A549 (cell line): Measurements from ENCODE around the gene PROX2. TPM values are rescaled to one million over a fixed set of nuclear protein-coding genes. Genes with fewer than 3 reads are reported as not detected.

Experiments
- ATAC-seq, 2 experiments: fragments of 200-7000 bp in 1 of 2; fragments of >200 bp in 1 of 2; cut with Nextera tagmentation in 1 of 2; cut with Tn5 transposase in 1 of 2; 3 replicates each; pipeline versions ENCODE4 v1.8.0 to v1.9.1; 2018 to 2020; ENCODE audit warnings: mild to moderate bottlenecking in 1 of 2, moderate library complexity in 1 of 2
- CTCF ChIA-PET: fragments of 300-600 bp; sonication (Branson Sonifier 250); formaldehyde crosslinking; extraction: SDS; loops from one replicate; lab custom pipeline; 2021; ENCODE audit warnings: antibody characterized with exemption, inconsistent platforms; lab: Yijun Ruan, JAX
- POLR2A ChIA-PET: fragments of 350-600 bp; formaldehyde crosslinking; extraction: SDS; loops from one replicate; lab custom pipeline; 2021; ENCODE audit warnings: antibody characterized with exemption, inconsistent platforms; lab: Yijun Ruan, JAX
- DNase-seq, 2 experiments: peaks; one replicate each; pipeline versions ENCODE4 v3.0.0 to v3.0.0-alpha.2; 2011 to 2016; ENCODE audit warnings: low read depth in 1 of 2, low spot score in 1 of 2
- FAIRE-seq: peaks from 2 replicates; lab custom pipeline; 2011; peaks lifted over from hg19 to GRCh38; lab: Jason Lieb, UNC
- H3K27ac ChIP-seq, 2 experiments: fragments of >200 bp; sonication (Bioruptor Twin); formaldehyde crosslinking; 3 replicates each; pipeline ENCODE4 v1.5.1; 2016 to 2017
- H3K4me1 ChIP-seq: fragments of >200 bp; sonication (Bioruptor Twin); formaldehyde crosslinking; 3 replicates; pipeline ENCODE4 v1.6.1; 2016
- H3K4me2 ChIP-seq: fragments of >200 bp; sonication (Bioruptor Twin); formaldehyde crosslinking; 3 replicates; pipeline ENCODE4 v1.6.1; 2016
- H3K4me3 ChIP-seq: fragments of >200 bp; sonication (Bioruptor Twin); formaldehyde crosslinking; 3 replicates; pipeline ENCODE4 v1.5.1; 2016
- H3K9me3 ChIP-seq: fragments of >200 bp; sonication (Bioruptor Twin); formaldehyde crosslinking; 3 replicates; pipeline ENCODE4 v1.6.1; 2016
- ATOH8 ChIP-seq: fragments of 250-450 bp; sonication (Bioruptor Pico); IDR thresholded peaks from 2 replicates; pipeline ENCODE4 v1.5.0; 2020; ENCODE audit warnings: low read depth, mild to moderate bottlenecking, moderate library complexity
- BHLHE40 ChIP-seq: IDR thresholded peaks from 2 replicates; pipeline ENCODE4 v1.6.1; 2012; ENCODE audit warnings: low read depth, low read length, inconsistent platforms
- CHD4 ChIP-seq: fragments of 200-600 bp; sonication (generic); IDR thresholded peaks from 2 replicates; pipeline ENCODE4 v1.6.1; 2016; ENCODE audit warnings: antibody characterized with exemption, mild to moderate bottlenecking, borderline replicate concordance
- ELK1 ChIP-seq: fragments of 150-350 bp; IDR thresholded peaks from 2 replicates; pipeline ENCODE4 v1.6.1; 2014; ENCODE audit warnings: low read depth, mild to moderate bottlenecking, low read length
- GATA3 ChIP-seq: IDR thresholded peaks from 2 replicates; pipeline ENCODE4 v1.6.1; 2012; ENCODE audit warnings: borderline replicate concordance
- HDAC2 ChIP-seq: fragments of 200-600 bp; sonication (generic); IDR thresholded peaks from 2 replicates; pipeline ENCODE4 v1.6.1; 2016
- HMGXB4 ChIP-seq: fragments of 250-450 bp; sonication (Bioruptor Pico); IDR thresholded peaks from 2 replicates; pipeline ENCODE4 v1.5.0; 2021; ENCODE audit warnings: mild to moderate bottlenecking, moderate library complexity, borderline replicate concordance
- NPAS2 ChIP-seq: fragments of 250-450 bp; sonication (Bioruptor Pico); IDR thresholded peaks from 2 replicates; pipeline ENCODE4 v1.8.0; 2022; ENCODE audit warnings: mild to moderate bottlenecking, moderate library complexity, borderline replicate concordance
- NR3C1 ChIP-seq: fragments of >200 bp; sonication (Bioruptor Twin); formaldehyde crosslinking; IDR thresholded peaks from 3 replicates; pipeline ENCODE4 v1.6.1; 2017
- PBX3 ChIP-seq: IDR thresholded peaks from 2 replicates; pipeline ENCODE4 v1.6.1; 2012
- POLR2A ChIP-seq: IDR thresholded peaks from 2 replicates; pipeline ENCODE4 v1.6.1; 2012; ENCODE audit warnings: mild to moderate bottlenecking, low read length
- POLR2AphosphoS2 ChIP-seq: conservative IDR thresholded peaks from 2 replicates; pipeline ENCODE4 v1.6.1; 2012; ENCODE audit warnings: low read length, improper control_type of control experiment, inconsistent platforms
- RAD21 ChIP-seq, 2 experiments: fragments of >200 bp in 1 of 2; sonication (Bioruptor Twin) in 1 of 2; formaldehyde crosslinking in 1 of 2; IDR thresholded peaks in 1 of 2; conservative IDR thresholded peaks in 1 of 2; 2 replicates in 1 of 2; 3 replicates in 1 of 2; pipeline ENCODE4 v1.6.1; 2012 to 2018; ENCODE audit warnings: inconsistent platforms in 1 of 2
- SMC3 ChIP-seq: fragments of >200 bp; sonication (Bioruptor Twin); formaldehyde crosslinking; IDR thresholded peaks from 3 replicates; pipeline ENCODE4 v1.6.1; 2018; ENCODE audit warnings: inconsistent platforms
- SREBF2 ChIP-seq: fragments of 450-650 bp; IDR thresholded peaks from 2 replicates; pipeline ENCODE4 v1.6.1; 2014; ENCODE audit warnings: mild to moderate bottlenecking, moderate library complexity
- ZNF302 ChIP-seq: fragments of 250-450 bp; sonication (Bioruptor Pico); IDR thresholded peaks from 2 replicates; pipeline ENCODE4 v1.9.0; 2021; ENCODE audit warnings: inconsistent platforms, mild to moderate bottlenecking, moderate library complexity
- WGBS: methylation state at CpG from one replicate; pipeline ENCODE4 v1.1.6; 2017; ENCODE audit errors: missing lambda C conversion rate; 5-methylcytosine and 5-hydroxymethylcytosine counted together
- polyA plus RNA-seq, 4 experiments: library from polyadenylated mRNA; depleted of rRNA in 3 of 4; stranded (reverse); fragments of >200 nt; fragmentation: RNase III in 1 of 4; extraction: RNeasy Plus Mini Kit Qiagen cat#74134 plus additional on column Dnase treatment in 1 of 4; gene quantifications; 2 replicates in 3 of 4; 3 replicates in 1 of 4; pipeline ENCODE4 v1.2.3, GENCODE V29; 2011 to 2017

PROX2 gene
- polyA plus RNA-seq, 2 of the 4 experiments (the other 2 are of a cell fraction), result not detected

GRCh38 chr14:74840603-74841030, 35.3 kb downstream of the PROX2 start (continued):
- TF ChIP-seq HMGXB4 (CRISPR knock-in tag) (no peak), ZNF302 (CRISPR knock-in tag) (no peak), NPAS2 (no peak), CHD4 (no peak), RAD21 (conservative IDR thresholded peaks at IDR 0.05 in 1 of 2, IDR thresholded peaks at IDR 0.05 in 1 of 2) (no peak), SMC3 (no peak), POLR2AphosphoS2 (no peak)

- H3K4me2 ChIP-seq, result no peak overlapping the region
- H3K27ac ChIP-seq, result no peak overlapping the region
- FAIRE-seq (no peak), DNase-seq (no peak), ATAC-seq (no peak)
- H3K4me3 ChIP-seq, result no peak overlapping the region
- H3K4me1 ChIP-seq, result no peaks in the 10 kb centered on the region
- no peaks in the 10 kb centered on the region for H3K9me3 ChIP-seq
- TF ChIP-seq NR3C1 (no peak), ATOH8 (CRISPR knock-in tag) (no peak), PBX3 (no peak), POLR2A (no peak)
- POLR2A ChIA-PET, result no interaction called here
- CTCF ChIA-PET, result interaction anchor here (0.6 kb wide), 1 partner anchor 459 kb away, joined by 3 read pairs; no protein-coding TSS in a partner anchor
- WGBS, result 90% methylated on average over 2 of the region's 2 CpGs
Measured at GRCh38 chr14:74838166-74838565, 37.8 kb downstream of the PROX2 start.

- 92% methylated on average over 1 of the region's 1 CpG for WGBS
- peak; percentile 49 for FAIRE-seq
- no peak overlapping the region for H3K4me2 ChIP-seq
- no peak overlapping the region for H3K4me3 ChIP-seq
- TF ChIP-seq SREBF2 (no peak), ELK1 (no peak), HMGXB4 (CRISPR knock-in tag) (no peak), GATA3 (no peak), HDAC2 (no peak), POLR2AphosphoS2 (no peak), BHLHE40 (no peak), NPAS2 (no peak)
- ChIA-PET POLR2A (no interaction called here), CTCF (interaction anchor here (0.8 to 1.5 kb wide), 3 partner anchors 24 to 168 kb away, joined by 3 to 5 read pairs (median 3); no protein-coding TSS in a partner anchor)
- no peaks in the 10 kb centered on the region for H3K4me1 ChIP-seq
- no peak for ATAC-seq
- no peak for DNase-seq
- H3K9me3 ChIP-seq, result no peaks in the 10 kb centered on the region
- H3K27ac ChIP-seq, result no peak overlapping the region
Measured at GRCh38 chr14:74836251-74836960, 39.5 kb downstream of the PROX2 start.
